ENCODE data around the gene RAPGEF3.
A peak's percentile ranks its signal among the peaks of the same experiment; 100 is the strongest.

Gene RAPGEF3, protein sequence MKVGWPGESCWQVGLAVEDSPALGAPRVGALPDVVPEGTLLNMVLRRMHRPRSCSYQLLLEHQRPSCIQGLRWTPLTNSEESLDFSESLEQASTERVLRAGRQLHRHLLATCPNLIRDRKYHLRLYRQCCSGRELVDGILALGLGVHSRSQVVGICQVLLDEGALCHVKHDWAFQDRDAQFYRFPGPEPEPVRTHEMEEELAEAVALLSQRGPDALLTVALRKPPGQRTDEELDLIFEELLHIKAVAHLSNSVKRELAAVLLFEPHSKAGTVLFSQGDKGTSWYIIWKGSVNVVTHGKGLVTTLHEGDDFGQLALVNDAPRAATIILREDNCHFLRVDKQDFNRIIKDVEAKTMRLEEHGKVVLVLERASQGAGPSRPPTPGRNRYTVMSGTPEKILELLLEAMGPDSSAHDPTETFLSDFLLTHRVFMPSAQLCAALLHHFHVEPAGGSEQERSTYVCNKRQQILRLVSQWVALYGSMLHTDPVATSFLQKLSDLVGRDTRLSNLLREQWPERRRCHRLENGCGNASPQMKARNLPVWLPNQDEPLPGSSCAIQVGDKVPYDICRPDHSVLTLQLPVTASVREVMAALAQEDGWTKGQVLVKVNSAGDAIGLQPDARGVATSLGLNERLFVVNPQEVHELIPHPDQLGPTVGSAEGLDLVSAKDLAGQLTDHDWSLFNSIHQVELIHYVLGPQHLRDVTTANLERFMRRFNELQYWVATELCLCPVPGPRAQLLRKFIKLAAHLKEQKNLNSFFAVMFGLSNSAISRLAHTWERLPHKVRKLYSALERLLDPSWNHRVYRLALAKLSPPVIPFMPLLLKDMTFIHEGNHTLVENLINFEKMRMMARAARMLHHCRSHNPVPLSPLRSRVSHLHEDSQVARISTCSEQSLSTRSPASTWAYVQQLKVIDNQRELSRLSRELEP

DNA sequence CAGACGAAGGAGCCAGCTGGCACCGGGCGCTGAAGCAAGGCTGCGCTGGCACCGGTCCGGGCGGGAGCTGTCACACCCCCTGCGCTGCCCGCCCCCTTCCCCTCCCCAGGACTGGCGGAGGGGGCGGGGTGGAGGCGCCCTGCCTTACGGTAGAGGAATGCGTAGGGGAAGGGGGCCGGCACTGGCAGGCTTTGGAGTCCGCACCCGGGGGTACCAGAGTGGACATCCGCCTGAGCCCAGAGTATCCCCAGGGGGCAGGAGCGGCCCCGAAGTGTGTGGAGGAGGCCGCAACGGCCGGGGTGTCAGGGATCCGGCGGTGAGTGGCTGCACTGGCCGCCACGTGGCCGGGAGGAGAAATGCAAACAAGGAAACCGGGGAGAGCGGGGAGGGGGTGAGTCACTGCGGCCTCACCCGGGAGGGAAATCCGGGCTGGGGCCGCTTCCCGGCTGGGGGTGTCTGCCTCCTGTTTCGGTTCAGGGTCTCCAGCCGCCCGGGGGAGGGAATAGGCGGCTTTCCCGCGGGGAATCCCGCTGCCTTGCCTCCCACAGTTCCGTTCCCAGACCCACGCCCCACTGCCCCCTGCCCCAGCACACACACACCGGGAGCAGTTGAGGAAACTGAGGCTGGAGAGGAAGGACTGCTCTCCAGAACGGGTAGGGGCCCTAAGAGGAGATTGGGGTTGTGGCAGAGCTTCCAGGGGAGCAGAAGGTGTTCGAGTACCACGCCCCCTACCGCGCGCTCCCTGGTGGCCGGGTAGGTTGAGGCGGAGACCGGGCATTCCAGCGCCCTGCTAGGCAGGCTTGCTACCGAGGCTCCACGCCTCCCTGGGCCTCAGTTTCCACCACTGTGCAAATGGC is at the start of gene RAPGEF3:
RAPGEF3 (minus strand) TSS at position 47 of the 857 bp plus-strand sequence. CDS start 324 bp downstream, outside the sequence.
- peak; percentile 60 to 73 for DNase-seq

DNA sequence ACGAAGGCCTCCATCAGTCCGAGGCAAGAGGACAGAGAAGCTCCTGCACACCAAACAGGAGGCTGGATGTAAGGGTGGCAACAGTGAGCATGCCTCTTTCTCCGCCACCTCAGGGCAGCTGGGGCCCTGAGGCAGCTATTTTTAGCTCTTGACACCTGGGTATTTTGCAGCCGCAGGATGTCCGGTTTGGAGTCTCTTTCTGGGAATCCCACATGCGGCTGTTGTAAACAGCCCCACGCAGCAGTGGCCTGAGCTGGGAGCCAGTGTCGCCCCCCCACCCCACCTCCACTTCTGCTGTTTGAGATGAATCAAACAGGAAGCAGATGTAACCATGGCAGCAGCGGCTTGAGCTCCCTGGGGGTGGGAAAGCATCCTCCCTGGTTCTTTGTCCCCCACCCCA is 49.4 kb upstream of the RAPGEF3 start:
- peak; percentile 69 to 75 for DNase-seq

DNA sequence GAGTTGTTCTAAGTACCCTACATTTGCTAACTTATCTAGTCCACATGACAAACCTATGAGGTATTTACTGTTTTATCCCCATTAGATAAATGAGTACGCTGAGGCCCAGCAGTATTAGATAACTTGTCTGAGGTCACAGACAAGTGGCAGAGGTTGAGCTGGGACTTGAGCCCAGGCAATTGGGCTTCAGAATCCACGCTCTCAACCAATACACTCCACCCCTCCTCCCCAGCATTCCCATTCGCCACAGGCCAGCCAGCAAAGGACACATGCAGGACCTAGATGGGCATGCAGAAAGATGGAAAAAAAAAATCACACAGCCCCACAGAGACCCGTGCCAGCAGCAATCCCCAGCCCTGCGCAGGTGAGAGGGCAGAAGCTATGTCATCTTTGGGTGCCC is 48.7 kb upstream of the RAPGEF3 start:
- DNase-seq = no peak

DNA sequence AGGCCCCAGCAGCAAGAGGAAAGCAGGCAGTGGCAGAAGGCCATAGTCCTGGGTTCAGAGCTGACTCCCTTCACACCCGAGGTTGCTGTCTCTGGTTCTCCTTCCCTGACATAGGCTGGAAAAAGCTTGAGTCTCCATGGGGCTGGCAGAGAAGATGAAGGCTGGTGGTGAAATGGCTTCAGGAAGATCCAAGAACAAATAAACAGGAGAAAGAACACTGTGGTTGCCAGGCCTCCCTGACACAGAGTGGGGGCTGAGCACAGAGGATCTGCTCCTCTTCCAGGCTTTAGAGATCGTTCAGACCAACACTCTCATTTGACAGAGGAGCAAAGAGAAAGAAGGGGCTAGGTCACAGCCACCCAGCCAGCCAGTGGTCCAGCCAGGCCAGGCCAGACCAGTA is 46.7 kb upstream of the RAPGEF3 start:
- DNase-seq = no peak

DNA sequence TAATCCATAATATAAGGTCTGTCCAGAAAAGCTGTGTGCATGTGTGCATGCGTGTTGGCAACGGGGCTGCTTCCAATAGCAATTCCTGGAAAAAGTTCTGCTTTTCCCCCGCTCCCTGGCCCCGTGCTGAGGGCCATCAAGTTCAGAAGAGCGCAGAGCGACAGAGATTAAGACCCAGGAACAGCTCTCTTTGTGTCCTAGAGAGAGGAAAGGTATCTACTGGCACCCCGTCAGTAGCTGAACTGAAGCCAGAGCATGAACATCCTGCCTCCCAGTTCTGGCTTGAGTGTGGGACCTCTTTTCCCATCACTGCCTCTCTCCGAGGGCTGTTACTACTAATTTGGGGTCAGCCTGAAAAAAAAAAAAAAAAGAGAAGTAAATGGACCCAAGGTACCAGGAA is 45.5 kb upstream of the RAPGEF3 start:
- no peak for DNase-seq

DNA sequence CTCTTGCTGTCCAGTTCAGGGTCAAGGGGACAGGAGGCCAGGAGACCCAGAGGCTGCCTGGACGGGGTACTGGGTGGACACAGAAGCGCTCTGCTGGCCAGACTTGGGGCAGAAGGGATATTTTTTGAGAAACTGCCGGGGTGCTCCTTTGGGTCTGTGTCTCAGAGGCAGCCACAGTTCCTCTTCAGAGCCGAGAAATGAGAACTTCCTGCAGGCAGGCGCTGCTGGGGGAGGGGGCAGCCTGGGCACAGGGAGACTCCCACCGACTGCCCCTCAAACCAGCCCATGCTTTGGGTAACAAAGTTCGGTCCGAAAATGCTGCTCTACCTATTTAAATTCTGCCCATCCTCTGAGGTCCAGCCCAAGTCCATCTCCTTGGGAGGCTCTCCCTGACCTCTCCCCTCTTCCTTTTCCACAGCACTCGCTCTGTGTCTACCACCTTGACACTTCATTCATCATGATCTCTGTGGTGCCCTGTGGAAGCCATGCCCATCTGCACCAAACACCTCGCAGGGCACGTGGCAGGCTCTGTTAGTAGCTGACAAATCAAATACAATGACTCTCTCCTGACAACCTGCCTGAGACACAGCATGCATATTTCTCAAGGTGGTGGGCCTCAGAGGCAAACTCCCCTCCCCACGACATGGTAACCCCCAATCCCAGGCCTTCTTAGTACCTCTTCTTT is 44.7 kb upstream of the RAPGEF3 start:
- no peak for DNase-seq

DNA sequence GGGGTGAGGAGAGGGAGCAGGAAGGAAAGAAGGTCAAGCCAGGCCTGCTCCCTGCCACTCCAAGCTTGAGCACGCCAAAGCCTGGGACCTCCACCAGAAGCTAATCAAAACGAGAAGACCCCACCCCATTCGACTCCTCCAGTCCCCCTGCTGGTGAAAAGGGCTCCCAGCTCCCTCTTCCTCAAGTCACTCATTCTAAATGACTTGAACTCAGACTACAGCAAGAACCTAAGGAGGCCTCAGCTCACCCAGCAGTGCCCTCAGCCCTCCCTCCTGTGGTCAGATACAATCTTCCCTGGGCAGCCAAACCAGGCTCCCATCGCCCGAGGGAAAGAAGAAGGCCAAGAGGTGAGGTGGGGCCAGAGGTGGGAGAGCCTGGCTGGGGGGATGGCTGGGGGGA is 43.6 kb upstream of the RAPGEF3 start:
- no peak for DNase-seq

DNA sequence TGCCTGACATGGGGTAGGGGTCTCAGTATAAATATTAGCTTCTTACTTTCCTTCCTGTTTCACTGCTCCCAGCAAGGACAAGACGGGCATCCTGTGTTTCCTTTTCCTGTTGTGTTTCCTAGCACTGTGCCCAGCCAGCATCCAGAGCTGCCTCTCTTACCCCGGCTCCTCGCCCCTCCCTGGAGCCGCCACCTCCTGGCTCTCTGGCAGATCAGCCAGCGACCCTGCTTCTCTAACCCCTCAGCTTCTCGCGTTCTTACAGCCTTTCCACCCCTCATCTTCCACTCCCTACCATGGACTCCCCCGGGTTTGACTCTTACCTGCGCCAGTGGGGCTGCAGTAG is 43.2 kb upstream of the RAPGEF3 start:
- DNase-seq = no peak

DNA sequence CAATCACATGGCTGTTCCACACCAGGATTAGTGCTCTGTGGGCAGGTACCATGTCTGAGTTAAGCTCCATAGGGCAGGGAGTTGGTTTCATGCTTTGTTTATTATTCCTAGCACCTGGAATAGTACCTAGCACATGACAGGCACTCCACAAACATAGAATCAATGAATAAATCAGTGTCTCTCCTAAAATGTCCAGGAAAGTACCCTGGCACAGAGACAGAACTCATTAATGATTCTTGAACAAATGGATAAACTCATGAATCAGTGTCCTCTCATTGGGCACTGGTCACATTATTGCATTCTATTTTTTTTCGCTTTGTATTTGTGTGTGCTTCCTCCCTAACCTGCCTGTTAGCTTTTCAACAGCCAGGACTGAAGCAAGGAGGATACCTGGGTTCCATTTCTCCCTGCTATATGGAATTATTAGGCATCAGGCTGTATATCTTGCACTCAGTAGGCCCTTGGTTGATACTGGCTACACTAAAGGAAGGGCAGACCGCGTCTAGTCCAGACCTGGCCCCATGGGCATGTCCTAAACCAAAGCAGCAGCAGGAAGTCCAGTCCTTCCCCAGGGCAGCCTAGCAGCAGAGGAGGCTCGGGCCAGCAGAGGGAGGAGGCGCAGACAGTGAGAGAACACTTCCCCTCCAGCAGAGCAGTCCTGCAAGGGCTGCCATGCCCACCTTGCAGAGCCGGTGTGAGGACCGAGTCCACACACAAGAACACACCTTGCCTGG is 42.7 kb upstream of the RAPGEF3 start:
- DNase-seq = no peak

DNA sequence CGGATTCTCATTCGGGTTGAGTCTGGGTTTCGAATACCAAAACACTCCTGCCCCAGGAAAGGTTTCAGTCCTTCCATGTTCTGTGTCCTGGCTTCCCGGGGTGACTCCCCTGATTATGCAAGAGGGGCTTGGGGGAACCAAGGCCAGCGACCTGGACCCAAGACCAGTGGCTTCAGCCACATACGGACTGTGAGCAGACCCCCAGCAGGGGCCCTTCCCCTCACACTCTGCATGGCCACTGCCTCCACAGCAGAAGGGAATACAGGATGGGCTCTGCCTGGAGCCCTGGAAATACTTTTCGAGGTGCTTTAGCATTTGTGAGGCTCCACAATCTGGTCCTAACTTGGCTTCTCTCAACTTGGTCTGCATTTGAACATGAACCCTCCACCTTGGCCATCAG is 41.9 kb upstream of the RAPGEF3 start:
- DNase-seq = no peak

DNA sequence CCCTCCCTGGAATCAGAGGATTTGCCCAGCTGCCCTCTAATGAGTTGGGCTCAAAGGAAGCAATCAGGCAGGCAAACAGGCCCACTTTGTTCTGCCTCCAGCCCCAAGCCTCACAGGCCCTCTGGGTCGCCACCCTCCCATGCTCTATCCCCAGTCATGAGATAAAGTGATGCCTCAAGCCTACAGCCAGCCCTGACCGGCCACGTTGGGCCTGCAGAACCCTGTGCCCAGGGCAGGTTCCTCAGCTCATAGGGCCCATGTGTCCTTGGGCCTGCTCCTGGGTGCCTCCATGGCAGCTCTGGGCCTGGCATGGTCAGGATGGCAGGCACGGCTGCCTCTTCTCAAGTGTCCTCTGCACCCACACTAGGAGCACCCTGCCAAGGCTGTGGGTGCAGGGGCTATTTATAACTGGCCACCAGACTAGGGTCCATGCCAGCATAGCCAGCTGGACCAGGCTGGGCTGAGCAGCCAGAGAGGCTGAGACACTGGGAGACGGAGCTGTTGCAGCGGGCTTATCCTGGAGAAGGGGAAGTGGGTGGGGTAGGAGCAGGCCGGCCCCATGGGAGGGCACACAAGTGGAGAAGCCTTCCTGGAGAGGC is 40.8 kb upstream of the RAPGEF3 start:
- DNase-seq = no peak

DNA sequence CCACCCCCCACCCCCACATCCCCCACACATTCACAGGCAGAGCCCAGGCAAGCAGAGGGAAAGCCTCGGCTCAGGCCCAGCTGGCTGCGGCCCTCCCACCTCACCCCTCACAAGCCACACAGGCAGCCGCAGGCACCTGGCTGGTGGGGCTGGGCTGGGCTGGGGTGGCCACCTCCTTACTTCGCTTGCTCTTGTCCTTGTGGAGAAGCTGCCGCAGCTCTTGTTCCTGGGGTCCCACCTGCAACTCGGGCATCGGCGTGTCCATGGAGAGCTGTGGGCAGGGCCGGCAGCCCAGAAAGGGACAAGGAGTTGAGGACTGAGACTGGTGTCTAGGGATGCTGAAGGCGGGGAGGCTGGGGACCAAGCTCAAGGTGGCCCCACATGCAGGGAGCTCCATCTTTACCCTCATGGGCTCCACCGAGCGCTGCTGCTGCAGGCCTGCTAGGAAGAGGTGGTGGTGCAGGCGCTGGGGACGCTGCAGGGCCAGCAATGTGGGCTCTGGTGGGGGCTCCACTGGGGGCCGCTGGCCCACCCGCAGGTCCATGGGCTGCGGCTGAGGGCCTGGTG is 39.8 kb upstream of the RAPGEF3 start:
- no peak for DNase-seq

DNA sequence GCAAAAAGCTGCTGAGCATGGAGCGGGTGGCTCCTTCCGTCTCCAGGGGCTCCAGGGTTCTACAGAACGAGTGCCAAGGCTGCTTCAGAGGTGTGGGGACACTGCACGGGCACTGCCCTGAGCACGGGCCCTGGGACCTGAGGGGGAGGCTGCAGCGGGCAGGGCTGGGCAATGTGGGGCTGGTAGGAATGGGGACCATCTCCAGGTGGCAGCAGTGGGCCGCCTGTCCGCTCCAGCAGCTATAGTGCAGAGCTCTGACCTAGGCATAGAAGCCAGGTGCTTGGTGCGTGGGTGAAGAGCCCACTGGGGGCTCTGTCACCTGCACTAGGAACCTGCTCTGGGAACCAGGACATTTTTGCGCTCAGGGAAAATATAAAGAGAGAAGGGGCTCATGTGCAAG is 38.8 kb upstream of the RAPGEF3 start:
- no peak for DNase-seq

DNA sequence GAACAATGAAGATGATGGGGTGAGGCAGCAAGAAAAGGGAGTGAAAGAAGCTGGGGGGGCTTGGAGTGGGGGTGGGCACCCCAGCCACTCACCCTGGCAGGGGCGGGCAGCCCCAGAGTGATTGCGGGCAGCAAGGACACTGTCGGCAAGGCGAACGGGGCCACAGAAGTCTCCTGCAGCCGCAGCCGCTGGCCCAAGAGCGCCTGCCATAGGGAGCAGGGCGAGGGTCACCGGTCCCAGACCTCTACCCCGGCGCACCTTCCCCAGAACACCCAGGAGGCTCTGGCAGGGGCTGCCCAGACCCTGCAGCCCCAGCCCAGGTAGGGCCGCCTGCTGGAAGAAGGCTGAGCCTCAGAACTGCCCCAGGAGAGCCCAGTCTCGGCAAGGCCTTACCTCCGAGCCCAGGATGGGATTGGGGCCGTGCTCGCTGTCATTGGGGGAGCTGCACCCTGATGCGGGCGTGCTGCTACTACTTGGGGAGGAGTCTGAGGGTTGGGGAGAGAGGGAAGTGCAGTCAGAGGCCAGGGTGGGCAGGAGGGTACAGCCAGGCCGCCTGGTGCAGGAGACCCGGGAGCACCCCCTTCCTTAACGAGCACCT is 37.2 kb upstream of the RAPGEF3 start:
- DNase-seq = no peak

DNA sequence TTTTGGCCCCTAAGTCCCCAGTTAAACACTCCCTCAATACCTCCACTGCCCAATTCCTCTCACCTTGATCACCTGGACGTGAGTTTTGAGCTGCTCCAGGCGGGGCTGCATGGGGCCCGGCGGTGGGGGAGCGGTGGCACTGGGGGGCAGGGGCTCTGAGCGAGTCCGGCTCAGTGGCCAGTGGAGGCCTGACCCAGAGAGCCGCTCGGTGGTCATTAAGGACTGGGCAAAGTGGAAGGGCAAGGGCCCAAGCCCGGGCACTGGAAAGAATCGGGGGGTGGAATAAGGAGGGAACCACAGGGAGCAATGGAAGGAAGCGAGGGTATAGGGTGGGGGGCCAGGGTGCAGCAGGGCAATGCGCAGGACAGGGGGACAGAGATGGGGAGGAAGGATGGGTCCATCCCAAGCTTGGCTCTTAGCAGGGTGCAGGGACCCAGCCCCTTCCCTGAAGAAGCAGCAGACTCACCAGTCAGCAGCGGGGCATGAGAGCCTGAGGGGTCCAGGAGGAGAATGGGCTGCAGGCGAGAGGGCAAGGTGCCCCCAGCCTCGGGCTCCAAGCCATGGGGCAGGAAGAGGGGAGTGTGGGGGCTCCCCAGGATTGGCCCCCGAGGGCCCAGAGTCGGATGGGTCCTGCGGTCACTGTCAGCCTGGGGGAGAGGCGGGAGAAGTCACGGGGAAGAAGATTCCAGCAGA is 36.6 kb upstream of the RAPGEF3 start:
- DNase-seq = no peak

DNA sequence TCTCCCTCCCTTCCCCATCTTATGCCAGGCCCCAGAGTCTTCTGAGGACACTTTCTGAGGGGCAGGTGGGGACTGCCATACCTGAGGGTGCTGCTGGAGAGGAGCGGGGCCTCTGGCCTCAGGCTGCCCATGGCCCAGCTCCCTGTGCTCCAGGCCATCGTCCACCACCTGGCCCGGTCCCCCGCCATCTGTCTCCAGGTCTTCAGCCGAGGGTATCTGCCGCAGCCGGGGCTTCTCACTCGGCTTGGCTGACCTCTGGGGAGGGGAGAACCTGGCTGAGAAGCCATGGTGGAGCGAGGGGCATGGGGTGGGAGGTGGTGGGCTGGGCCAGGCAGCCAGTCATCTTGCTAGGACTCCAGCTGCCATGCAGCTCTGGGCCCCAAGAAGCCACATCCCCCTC is 36.0 kb upstream of the RAPGEF3 start:
- no peak for DNase-seq

DNA sequence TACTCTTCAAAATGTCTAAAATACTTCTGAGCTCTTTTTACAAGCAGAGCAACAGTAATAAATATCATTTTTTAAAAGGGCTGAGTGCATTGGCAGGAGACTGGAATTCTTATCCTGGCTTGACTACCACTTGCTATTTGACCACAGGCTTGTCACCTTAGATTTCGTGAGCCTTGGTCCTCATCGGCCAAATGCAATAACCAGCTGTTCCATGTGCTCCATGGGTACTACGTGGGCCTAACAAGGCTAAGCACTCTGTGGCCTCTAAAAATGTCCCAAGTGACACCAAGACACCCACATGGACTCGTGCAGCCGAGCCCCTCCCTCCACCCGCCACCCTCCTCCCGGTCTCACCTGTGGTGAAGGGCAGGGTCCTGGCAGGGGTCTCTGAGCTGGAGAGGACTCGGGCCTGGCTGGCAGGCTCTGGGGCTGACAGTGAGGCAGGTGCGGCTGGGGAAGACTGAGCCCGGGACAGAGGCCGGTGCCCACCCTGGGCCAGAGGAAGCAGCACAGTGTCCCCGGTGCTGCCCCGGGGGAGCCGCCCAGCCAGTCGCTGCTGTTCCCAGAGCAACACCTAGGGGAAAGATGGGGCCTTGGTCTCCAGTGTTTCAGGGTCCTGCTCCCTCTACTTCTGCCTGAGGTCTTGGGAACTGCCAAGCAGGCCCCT is 34.5 kb upstream of the RAPGEF3 start:
- no peak for DNase-seq

DNA sequence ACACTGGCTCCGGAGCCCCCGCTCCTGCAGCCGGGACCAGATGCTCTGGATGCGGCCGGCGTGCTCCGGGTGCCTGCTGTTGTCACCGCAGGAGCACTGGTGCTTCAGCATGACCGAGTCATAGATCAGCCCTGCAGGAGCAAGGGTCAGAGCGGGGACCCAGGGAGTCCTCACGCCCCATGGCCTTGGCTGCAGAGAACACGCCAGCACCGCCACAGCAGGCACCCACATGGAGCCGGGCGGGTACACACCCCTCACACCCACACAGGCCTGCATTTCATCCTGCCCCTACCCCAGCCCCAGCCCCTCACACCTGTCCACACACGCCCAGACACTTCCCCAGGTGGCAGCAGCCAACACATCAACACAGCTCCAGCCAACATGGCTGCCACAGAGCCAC is 33.2 kb upstream of the RAPGEF3 start:
- no peak for DNase-seq

DNA sequence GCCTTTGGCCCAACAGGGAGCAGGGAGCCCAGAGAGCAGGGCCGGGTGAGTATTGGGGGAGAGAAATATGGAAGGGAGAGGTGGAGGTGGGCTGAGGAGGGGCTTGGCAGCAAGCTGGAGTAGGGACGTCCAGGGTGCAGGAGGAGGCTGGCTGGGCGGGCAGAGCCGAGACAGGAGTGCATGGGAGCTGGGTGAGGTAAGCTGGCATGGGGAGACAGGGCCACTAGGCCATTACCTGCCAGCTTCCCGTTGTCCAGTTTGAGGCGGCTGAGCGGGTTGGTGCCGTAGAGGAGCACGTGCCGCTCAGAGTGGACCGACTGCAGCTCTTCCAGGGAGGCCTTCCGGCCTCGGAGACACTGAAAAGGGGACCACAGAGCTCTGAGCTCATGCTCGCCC is 32.7 kb upstream of the RAPGEF3 start:
- no peak for DNase-seq
